Ammon's horn (tissue), 1 donor: ENCODE data around the gene FAM3A.
"Not testable (repeated sequence)": the region's sequence is repeated elsewhere in the genome, so short reads cannot be mapped to it uniquely, and the experiment has no call there.

Experiments used
- DNase-seq: peaks from one replicate; pipeline ENCODE4 v3.0.0-alpha.2; 2016; ENCODE audit warnings: low spot score

Gene FAM3A

GRCh38 chrX:154502989-154503388 is 13.0 kb downstream of the FAM3A start:
- DNase-seq: no peak

DNA sequence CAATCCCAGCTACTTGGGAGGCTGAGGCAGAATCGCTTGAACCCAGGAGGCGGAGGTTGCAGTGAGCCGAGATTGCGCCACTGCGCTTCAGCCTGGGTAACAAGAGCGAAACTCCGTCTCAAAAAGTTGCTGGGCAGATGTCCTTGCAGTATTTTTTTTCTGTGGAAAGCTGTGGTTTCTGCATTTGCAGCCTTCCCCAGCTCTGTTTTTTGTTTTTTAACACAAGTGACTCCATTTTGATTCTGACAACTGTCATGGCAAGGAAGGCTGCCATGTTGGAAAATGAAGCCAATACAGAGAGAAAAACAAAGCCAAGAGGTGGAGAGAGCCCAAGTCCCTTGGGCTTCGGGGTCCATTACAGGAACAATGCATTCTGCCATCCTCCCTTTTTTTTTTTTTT is 13.9 kb downstream of the FAM3A start:
- DNase-seq: no peak

DNA sequence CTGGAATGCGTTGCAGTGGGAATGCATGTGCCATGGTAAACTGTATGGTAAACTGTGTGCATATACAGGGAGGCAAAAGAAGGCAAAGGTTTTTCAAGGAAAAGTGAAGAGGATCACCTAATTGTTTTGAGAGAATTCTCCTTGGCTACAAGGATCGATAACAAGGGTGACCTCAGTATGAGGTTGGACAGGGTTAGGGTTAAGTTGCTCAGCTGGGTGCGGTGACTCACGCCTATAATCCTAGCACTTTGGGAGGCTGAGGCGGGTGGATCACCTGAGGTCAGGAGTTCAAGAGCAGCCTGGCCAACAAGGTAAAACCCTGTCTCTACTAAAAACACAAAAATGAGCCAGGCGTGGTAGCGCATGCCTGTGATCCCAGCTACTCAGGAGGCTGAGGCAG is 14.6 kb downstream of the FAM3A start:
- DNase-seq: not testable (repeated sequence)

DNA sequence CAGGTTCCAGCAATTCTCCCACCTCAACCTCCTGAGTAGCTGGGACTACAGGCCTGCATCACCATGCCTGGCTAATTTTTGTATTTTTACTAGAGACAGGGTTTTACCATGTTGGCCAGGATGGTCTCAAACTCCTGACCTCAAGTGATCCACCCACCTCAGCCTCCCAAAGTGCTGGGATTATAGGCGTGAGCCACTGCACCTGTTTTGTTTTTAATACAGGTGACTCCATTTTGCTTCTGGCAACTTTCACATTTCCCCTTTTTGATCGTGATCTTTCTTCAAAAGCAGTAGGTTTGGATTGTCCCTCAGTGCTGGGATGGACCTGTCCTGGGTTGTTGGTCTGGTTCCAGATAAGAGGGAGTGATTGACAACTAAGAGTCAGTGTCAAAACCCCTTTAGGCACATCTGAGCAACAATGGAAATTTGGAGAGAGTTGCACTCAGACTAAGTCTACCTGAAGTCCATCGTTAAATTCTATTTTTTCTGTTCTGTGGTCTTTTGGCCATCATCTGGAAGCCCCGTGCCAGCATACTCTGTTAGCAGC is 19.4 kb downstream of the FAM3A start:
- not testable (repeated sequence) for DNase-seq

DNA sequence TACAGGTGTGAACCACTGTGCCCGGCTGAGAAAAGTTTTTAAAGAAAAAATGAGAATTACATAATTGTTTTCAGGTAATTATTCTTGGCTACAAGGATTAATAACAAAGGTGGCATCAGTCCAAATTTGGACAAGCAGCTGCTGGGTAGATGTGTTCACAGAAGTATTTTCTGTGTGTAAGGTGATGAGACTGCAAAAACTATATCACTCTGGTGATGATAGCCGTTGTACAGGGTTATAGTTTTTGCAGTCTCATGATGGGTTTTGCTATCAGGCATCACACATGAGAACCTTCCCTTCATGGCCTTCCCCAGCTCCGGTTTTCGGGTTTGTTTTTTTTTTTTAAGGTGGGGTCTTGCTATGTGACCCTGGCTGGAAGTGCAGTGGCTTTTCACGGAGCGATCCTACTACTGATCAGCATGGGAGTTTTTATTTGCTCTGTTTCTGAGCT is 20.5 kb downstream of the FAM3A start:
- no peak for DNase-seq

- DNase-seq: no peak
Measured at GRCh38 chrX:154494715-154495114, 21.3 kb downstream of the FAM3A start.

DNA sequence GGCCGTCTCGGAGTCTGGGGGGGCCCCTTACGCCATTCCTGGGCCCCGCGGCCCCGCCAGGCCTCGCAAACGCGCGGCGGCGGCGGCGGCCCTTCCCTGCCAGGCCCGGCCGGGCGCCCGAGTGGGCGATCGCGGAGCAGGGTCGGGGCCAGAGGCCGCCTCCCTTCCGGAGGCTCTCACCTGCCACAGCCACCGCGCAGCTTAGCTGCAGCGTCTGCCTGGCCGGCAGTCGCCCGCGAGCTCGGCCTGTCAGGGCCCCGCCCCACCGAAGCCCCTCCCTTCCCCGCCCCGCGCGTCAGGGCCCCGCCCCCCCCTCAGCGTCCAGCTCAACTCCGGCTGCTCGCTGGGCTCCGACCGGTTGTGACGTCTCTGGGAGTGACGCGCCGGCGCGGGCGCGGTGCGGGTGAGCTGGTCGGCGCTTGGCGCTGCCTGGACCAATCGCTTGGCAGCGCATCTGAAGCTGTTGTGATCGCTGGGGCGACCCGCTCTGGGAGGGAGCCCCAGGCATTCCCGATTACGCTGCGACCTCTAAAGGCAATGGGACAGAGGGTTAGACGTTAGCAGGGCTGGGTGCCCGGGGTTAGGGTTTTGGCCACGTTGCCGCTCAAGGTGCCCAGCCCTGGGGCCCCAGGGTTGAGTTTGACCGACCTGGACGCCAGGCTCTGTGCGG is 25.5 kb downstream of the FAM3A start, which contains the start of gene SLC10A3:
TSS of gene SLC10A3 (minus strand) at position 216 of the 670 bp plus-strand sequence. CDS start 1,689 bp downstream, outside the sequence.
- DNase-seq: peak; percentile 96

GRCh38 chrX:154490021-154490413 is 26.0 kb downstream of the FAM3A start:
- no peak for DNase-seq

DNA sequence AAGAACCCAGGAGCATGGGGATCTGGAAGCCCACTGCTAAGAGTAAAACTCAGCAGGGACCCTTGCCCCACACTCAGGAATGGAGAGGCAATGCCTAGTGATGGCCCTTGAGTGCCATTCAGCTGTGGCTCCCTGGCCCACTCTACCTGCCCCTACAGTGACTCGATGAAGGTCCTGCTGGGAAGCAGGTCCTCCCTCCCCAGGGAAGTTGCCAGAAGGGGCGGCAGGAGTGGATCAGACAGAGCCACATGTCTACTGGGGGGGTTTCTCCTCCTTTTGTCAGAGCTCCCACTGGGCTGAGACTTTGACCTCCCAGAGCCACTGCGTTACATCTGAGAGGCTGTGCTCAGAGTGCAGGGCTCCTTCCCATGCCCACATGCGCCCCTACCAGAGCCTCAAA is 26.9 kb downstream of the FAM3A start:
- DNase-seq: no peak

DNA sequence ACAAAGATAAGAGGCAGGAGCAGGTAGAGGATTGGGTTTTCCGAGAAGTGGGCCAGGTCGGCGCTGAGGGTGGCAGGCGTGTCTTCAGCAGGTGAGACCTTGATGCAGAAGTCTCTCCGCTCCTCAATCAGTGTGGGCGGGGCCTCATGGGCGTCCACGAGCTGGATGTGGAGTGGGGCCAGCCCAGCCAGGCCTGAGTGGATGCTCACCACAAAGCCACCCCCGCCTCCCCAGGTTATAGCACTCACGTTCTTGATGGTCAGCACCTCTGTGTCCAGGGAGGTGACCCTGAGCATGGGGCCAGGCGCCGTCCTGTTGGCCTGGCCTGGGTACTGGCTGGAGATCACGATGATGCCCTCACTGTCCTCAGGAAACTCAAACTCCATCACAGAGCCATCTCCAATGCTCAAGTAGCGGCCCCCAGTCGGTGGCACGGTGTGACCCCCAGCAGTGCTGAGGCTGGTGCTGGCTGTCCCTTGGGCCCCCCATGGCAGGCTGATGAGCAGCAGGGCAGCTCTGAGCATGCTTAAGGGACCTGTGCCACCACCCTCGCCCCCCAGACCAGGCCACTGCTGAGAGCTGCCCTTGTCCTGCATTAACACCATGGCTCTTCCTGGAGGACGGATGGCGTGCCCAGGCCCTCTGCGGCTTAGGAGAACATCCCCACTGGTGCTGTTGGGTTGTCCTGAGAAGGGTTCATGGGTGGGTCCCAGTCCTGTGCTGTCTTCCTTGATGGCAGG is 27.5 kb downstream of the FAM3A start:
- no peak for DNase-seq

DNA sequence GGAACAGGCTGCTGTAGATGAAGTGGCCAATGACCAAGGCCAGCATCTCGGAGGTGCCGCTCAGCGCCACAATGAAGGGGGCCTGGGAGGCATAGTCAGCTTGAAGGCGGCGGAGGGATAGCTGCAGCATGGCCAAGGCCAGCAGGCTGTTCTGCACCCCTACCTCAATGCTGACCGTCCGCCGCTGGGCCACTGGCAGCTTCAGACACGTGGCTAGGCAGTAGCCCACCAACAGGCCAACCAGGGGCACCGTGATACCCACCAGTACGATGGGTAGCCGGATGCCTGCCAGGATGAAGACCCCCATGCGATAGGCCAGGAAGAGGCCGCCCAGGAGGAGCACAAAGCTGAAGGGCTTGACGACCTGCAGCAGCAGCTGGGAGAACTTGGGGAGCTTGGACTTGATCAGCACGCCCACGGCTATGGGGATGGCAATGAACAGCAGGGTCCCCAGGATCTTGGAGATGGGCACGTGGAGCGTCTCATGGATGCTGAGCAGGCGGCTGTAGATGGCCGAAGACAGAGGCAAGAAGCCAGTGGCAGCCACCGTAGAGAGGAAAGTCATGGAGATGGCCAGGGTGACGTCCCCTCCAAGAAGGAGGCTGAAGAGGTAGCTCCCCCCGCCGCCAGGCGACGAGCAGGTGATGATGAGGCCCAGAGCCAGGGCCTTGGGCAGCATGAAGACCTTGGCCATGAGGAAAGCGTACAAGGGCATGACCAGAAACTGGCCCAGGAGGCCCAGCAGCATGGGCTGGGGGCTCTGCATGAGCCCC is 28.3 kb downstream of the FAM3A start:
- DNase-seq: no peak

DNA sequence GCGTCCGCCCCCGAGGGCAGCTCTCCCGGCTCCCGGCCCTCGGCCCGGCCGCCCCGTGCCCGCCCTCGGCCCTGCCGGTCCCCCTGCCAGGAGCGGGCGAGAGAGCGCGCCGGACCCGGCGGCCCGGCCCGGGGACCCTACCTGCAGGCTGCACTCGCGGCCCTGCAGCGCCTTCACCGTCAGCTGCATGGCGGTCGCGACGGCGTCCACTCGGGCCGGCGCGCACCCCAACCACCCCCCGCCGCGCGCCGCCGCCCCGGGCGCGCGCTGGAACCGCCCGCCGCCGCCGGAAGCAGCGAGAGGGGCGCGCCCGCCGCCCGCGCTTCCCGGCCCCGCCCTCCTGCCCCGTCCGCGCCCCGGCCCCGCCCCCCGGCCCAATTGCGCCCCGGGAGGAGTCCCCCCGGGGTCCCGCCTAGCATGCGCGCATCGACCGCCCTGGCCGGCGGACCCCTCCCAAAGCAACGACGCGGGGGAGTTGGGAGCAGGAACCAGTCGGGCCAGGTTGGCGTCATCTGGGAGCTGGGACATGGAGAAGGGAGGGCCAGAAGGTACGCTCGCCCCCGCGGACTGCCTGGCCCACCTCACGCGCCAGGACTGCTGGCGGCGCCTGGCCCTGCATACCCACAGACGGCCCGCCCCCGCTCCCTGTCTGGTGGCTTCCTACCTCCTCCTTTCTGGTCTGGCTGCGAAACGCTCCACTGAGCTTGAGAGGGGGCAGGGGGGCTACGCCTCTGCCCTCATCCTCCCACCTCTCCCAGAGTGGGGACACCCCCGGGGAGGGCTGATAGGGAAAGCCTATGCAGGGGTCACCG is 29.4 kb downstream of the FAM3A start, which contains the start of gene UBL4A:
TSS of gene UBL4A (minus strand) at position 220 of the 812 bp plus-strand sequence. CDS start at position 189, 31 bp downstream.
- DNase-seq: peak; percentile 43

DNA sequence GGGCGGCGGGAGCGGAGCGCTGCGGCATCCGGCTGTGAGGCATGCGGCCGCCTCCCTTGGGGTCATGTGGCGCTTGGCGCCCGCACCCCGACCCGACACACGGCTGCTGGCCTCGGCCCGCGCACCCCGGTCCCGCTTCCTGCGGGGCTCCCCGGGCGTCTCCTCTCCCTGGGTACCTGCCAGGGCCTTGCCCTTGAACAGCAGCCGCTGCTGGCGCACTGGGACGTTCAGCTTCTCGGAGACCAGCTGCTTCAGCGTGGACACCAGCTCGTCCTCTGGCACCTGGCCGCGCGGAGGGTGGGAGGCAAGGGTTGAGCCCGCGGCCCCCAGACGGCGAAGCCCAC is 30.0 kb downstream of the FAM3A start:
- no peak for DNase-seq

- no peak for DNase-seq
Measured at GRCh38 chrX:154485150-154486051, 30.6 kb downstream of the FAM3A start.

- DNase-seq: no peak
Measured at GRCh38 chrX:154484255-154485149, 31.5 kb downstream of the FAM3A start.

DNA sequence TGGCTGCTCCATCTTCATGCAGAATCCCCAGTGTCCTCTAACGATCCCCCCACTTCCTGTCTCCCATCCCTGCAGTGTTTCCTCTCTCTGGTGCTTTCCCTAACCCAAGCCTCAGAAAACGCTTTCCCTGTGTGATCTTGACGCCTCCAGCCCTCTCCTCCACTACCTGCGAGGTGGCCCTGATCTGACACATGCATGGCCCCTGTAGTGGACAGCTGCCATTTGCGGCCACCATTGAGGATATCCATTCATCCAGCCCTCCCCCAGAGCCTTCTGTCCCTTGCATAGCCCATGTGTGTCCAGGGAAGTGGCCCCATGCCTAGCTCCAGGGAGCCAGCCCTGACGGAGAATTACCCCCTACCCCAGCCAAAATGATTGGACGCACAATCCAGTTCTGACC is 32.7 kb downstream of the FAM3A start:
- no peak for DNase-seq

DNA sequence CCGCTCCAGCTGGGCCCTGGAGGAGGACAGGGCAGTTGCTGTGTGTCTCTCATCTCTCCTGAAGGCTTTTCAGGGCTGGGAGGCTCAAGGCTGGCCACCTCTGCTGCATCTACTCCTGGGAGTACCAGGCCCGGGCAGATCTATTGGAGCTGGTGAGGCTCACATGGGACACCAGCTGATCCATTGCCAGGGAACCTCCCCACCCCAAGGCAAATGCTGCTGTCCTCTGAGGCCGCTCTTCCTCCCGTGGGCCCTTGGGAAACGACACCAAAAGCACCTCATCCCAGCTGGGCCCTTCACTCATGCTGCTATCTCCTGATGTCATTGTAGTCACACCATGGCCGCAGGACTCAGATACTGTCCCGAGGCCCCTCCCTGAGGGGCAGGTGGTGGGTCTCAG is 33.2 kb downstream of the FAM3A start:
- DNase-seq: no peak

DNA sequence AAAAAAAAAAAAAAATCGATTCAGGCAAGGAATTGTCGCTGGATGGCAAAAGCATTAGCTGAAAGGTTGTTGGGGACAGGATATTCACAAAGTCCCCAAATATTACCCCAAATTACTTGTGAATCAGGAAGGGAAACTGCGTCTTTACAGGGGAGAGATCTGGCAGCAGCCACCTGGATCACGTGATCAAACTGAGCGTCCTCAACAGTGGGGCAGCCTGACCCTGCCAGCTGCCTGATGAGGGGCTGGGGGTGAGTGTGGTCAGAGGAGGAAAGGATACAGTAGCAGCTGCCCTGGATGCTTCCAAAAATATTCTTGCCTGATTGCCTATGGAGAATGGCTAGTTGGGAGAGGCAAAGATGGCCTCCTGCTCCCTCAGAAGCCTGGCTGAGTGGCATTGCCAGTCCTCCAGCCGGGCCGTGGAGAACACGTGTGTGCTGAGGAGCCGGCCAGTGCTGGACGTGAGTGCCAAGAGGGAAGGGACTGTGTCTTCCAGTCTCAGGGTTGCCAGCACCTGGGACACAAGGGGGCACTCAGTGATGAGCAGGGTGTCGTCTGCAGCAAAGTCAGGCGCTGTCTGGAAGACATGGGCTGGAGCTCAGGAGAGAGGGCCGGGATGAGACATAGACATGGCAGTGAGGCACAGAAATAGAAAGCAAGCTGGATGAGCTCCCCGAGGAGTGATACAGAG is 34.0 kb downstream of the FAM3A start:
- no peak for DNase-seq

DNA sequence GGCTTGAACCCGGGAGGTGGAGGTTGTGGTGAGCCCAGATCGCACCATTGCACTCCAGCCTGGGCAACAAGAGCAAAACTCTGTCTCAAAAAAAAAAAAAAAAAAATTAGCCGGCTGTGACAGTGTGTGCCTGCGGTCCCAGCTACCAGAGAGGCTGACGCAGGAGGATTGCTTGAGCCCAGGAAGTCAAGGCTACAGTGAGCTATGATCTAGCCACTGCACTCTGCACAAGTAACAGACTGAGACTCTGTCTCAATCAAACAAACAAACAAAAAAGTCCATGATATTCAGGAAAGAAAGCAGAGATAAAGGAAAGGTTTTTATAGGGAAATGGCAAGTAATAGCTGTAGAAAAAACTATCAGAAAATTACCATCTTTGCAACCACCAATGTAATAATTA is 34.8 kb downstream of the FAM3A start:
- DNase-seq: no peak
